Stomach (tissue), 19 donors: ENCODE results near the gene BICRA. TPM values are rescaled to one million over a fixed set of nuclear protein-coding genes. Genes with fewer than 3 reads are reported as not detected.
A peak's percentile ranks its signal among the peaks of the same experiment; 100 is the strongest.

Experiments used
- DNase-seq, 2 donors: peaks; one replicate each; pipeline versions ENCODE4 v3.0.0 to v3.0.0-alpha.2; 2013 to 2019
- H3K27ac ChIP-seq, 5 donors: fragments of 200-600 bp in 4 of 5; sonication (generic) in 4 of 5; one replicate each; pipeline ENCODE4 v1.5.1; 2013 to 2019; ENCODE audit warnings: mild to moderate bottlenecking in 1 of 5, moderate library complexity in 1 of 5
- H3K27me3 ChIP-seq, 3 donors: fragments of 200-600 bp; sonication (generic); one replicate each; pipeline ENCODE4 v1.5.1; 2017 to 2019; ENCODE audit warnings: mixed run types in 1 of 3
- H3K36me3 ChIP-seq, 4 donors: fragments of 200-600 bp; sonication (generic); 1 replicate in 3 of 4; 2 replicates in 1 of 4; pipeline ENCODE4 v1.5.1; 2016 to 2019
- H3K4me1 ChIP-seq, 4 donors: fragments of 200-600 bp; sonication (generic); one replicate each; pipeline ENCODE4 v1.5.1; 2016 to 2019
- H3K4me3 ChIP-seq, 4 donors: fragments of 200-600 bp; sonication (generic) in 3 of 4; one replicate each; pipeline ENCODE4 v1.5.1; 2016 to 2019; ENCODE audit warnings: mild to moderate bottlenecking in 1 of 4
- H3K9me3 ChIP-seq, 4 donors: fragments of 200-600 bp; sonication (generic); one replicate each; pipeline ENCODE4 v1.5.1; 2016 to 2019
- EP300 ChIP-seq: sonication (generic); formaldehyde crosslinking; IDR thresholded peaks from one replicate; pipeline ENCODE4 v1.6.1; 2017; ENCODE audit warnings: antibody characterized with exemption
- POLR2A ChIP-seq, 4 donors: fragments of 450-650 bp; IDR thresholded peaks; one replicate each; pipeline ENCODE4 v1.6.1; 2016; ENCODE audit warnings: antibody characterized with exemption in 4 of 4, control low read depth in 2 of 4, mild to moderate bottlenecking in 1 of 4, moderate library complexity in 1 of 4
- POLR2AphosphoS5 ChIP-seq, 3 donors: sonication (generic); formaldehyde crosslinking; IDR thresholded peaks; one replicate each; pipeline ENCODE4 v1.6.1; 2016; ENCODE audit warnings: antibody characterized with exemption in 3 of 3
- WGBS, 5 donors: extraction: QIAGEN DNeasy Blood & Tissue Kit in 3 of 5; methylation state at CpG; one replicate each; pipeline versions ENCODE4 v1.1.5 to v1.1.7; 2013 to 2018; 5-methylcytosine and 5-hydroxymethylcytosine counted together
- intact Hi-C: fragments of 100-400 bp; cut with DNase I; formaldehyde crosslinking; loops from one replicate; pipeline ENCODE4 v1.15.1; 2023; ENCODE audit warnings: low total_unique reads
- long read RNA-seq, 10 donors: transcript quantifications; one replicate each; lab custom pipeline, GENCODE V29; 2026
- polyA plus RNA-seq, 3 donors: library from polyadenylated mRNA; stranded (reverse); fragments of 200-250 nt; gene quantifications; one replicate each; pipeline ENCODE4 v1.2.3, GENCODE V29; 2013
- total RNA-seq, 5 donors: library from RNA; depleted of rRNA; stranded (reverse); fragments of >200 nt; gene quantifications; one replicate each; pipeline versions ENCODE4 v1.1.0 to v1.2.3, GENCODE V29; 2014 to 2016
- TF ChIP-seq, protein P1 (sequence below), 7 experiments: fragments of 450-650 bp in 4 of 7; fragments of 200-600 bp in 3 of 7; sonication (generic) in 3 of 7; IDR thresholded peaks; one replicate each; pipeline ENCODE4 v1.5.1; 2016 to 2019; ENCODE audit warnings: antibody characterized with exemption in 7 of 7, control low read depth in 2 of 7, mild to moderate bottlenecking in 1 of 7
- donor health status: healthy with polysubstance abuse.
- donor health status: Bipolar disorder and iron deficiency.
- donor health status: healthy.

The BICRA gene
- total RNA-seq: 10 to 100 TPM in 4 of 5 donors, 1 to 10 TPM in 1; 8.3 to 13.4 (median 11.9) TPM
- polyA plus RNA-seq: 1 to 10 TPM; 2.7 to 4.2 (median 2.9) TPM
- long read RNA-seq, donor 1, partial matches to known transcripts: 0 of 6 reads
- long read RNA-seq, donor 1, other reads (novel, unspliced or antisense): 0 of 6 reads
- long read RNA-seq, donor 2, transcript BICRA-203 (1 exons, 3,312 nt): major isoform, 13 of 15 reads
- long read RNA-seq, donor 2, partial matches to known transcripts: 0 of 15 reads
- long read RNA-seq, donor 2, other reads (novel, unspliced or antisense): 0 of 15 reads
- long read RNA-seq, donor 3, transcript BICRA-203 (1 exons, 3,312 nt): major isoform, 10 of 11 reads
- long read RNA-seq, donor 3, partial matches to known transcripts: 0 of 11 reads
- long read RNA-seq, donor 3, other reads (novel, unspliced or antisense): 0 of 11 reads
- long read RNA-seq, donor 4: 0 reads
- long read RNA-seq, donor 5, transcript BICRA-203 (1 exons, 3,312 nt): major isoform, 7 of 8 reads
- long read RNA-seq, donor 5, partial matches to known transcripts: 0 of 8 reads
- long read RNA-seq, donor 5, other reads (novel, unspliced or antisense): 0 of 8 reads
- long read RNA-seq, donor 6, transcript BICRA-203 (1 exons, 3,312 nt): major isoform, 19 of 19 reads
- long read RNA-seq, donor 6, partial matches to known transcripts: 0 of 19 reads
- long read RNA-seq, donor 6, other reads (novel, unspliced or antisense): 0 of 19 reads
- long read RNA-seq, donor 7, transcript BICRA-203 (1 exons, 3,312 nt): major isoform, 13 of 14 reads
- long read RNA-seq, donor 7, partial matches to known transcripts: 0 of 14 reads
- long read RNA-seq, donor 7, other reads (novel, unspliced or antisense): 0 of 14 reads
- long read RNA-seq, donor 8, transcript BICRA-203 (1 exons, 3,312 nt): major isoform, 14 of 15 reads
- long read RNA-seq, donor 8, partial matches to known transcripts: 0 of 15 reads
- long read RNA-seq, donor 8, other reads (novel, unspliced or antisense): 0 of 15 reads
- long read RNA-seq, donor 9, transcript BICRA-203 (1 exons, 3,312 nt): major isoform, 5 of 6 reads
- long read RNA-seq, donor 9, partial matches to known transcripts: 0 of 6 reads
- long read RNA-seq, donor 9, other reads (novel, unspliced or antisense): 0 of 6 reads
- long read RNA-seq, donor 10, partial matches to known transcripts: 0 of 3 reads
- long read RNA-seq, donor 10, other reads (novel, unspliced or antisense): 0 of 3 reads

GRCh38 chr19:47608969-47609905, at the start of gene BICRA:
BICRA (plus strand) TSS chr19:47609134; CDS start chr19:47673575, 64,441 bp downstream.
- Histone ChIP-seq H3K9me3 (no peaks in the 10 kb centered on the region), H3K4me1 (peaks cover 35 to 54% (median 46%) of the 10 kb centered on the region in 4 donors), H3K36me3 (peaks cover 0 to under 1% (median 0%) of the 10 kb centered on the region in 4 donors), H3K27ac (peak within 1 kb of the TSS; percentile 95 to 99 (median 99)), H3K27me3 (no peaks in the 10 kb centered on the region), H3K4me3 (peak within 1 kb of the TSS; percentile 83 to 98 (median 90))
- intact Hi-C loops: no loop called here
- peak; percentile 87 to 96 for DNase-seq
- WGBS, 5 donors: 0 to 1% (median 1%) methylated on average over 31 to 89 of the region's 94 CpGs
- TF ChIP-seq EP300 (no peak), POLR2A (IDR thresholded peaks at IDR 0.05) (no peak), POLR2AphosphoS5 (IDR thresholded peaks at IDR 0.05) (peak; percentile 34 to 55 (median 38))
- TF ChIP-seq, protein P1, sequence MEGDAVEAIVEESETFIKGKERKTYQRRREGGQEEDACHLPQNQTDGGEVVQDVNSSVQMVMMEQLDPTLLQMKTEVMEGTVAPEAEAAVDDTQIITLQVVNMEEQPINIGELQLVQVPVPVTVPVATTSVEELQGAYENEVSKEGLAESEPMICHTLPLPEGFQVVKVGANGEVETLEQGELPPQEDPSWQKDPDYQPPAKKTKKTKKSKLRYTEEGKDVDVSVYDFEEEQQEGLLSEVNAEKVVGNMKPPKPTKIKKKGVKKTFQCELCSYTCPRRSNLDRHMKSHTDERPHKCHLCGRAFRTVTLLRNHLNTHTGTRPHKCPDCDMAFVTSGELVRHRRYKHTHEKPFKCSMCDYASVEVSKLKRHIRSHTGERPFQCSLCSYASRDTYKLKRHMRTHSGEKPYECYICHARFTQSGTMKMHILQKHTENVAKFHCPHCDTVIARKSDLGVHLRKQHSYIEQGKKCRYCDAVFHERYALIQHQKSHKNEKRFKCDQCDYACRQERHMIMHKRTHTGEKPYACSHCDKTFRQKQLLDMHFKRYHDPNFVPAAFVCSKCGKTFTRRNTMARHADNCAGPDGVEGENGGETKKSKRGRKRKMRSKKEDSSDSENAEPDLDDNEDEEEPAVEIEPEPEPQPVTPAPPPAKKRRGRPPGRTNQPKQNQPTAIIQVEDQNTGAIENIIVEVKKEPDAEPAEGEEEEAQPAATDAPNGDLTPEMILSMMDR (IDR thresholded peaks at IDR 0.05): no peak

DNA sequence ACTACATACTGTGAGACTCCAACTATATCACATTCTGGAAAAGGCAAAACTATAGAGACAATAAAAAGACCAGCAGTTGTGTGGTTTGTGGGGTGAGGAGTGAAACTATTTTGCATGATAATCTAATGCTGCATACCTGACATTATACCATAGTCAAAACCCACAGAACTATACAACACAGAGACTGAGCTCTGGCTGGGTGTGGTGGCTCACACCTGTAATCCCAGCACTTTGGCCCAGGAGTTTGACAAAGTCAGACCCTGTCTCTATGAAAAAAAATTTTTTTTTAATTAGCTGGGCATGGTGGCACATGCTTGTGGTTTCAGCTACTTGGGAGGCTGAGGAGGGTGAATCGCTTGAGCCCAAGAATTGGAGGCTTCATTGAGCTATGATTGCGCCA, 47.9 kb upstream of the BICRA start:
- TF ChIP-seq EP300 (no peak), POLR2AphosphoS5 (IDR thresholded peaks at IDR 0.05) (no peak), POLR2A (IDR thresholded peaks at IDR 0.05) (no peak)
- TF ChIP-seq, protein P1 (IDR thresholded peaks at IDR 0.05): no peak
- intact Hi-C loops: no loop called here
- H3K27me3 ChIP-seq: no peaks in the 10 kb centered on the region
- H3K9me3 ChIP-seq: no peaks in the 10 kb centered on the region
- H3K27ac ChIP-seq: no peak overlapping the region
- WGBS, 5 donors: 86 to 97% (median 91%) methylated on average over 2 of the region's 2 CpGs
- H3K4me3 ChIP-seq: no peak overlapping the region
- DNase-seq: no peak
- peaks cover 0 to 13% (median 3%) of the 10 kb centered on the region in 4 donors for H3K4me1 ChIP-seq
- no peaks in the 10 kb centered on the region for H3K36me3 ChIP-seq

DNA sequence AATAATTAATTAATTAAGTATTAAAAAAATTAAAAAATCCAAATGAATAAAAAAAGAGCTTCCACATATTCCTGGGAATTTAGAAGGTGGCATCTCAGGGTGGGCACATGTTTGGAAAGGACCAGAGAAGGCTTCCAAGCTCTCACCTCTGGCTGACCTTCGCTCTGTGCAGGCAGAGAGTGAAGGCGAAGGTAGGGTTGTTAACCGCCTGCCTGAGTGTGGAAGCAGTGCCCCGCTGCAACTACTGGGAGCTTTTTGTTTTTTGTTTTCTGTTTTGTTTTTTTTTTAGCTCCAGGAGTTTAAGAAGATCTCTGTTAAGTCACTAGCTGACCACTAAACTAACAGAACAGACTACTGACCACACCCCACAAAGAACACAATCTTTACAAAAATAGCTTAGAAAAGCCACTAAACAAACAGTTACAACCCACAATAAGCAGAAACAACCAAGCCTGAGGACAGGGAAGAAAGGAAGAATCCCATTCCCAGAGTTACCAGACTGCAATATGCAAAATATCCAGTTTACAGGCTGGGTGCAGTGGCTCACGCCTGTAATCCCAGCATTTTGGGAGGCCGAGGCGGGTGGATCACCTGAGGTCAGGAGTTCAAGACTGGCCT, 47.4 kb upstream of the BICRA start:
- Histone ChIP-seq H3K4me3 (no peak overlapping the region), H3K27me3 (no peaks in the 10 kb centered on the region), H3K4me1 (peaks cover 0 to 13% (median 3%) of the 10 kb centered on the region in 4 donors), H3K36me3 (no peaks in the 10 kb centered on the region), H3K27ac (no peak overlapping the region), H3K9me3 (no peaks in the 10 kb centered on the region)
- no peak for DNase-seq
- WGBS, 5 donors: 83 to 94% (median 88%) methylated on average over 7 of the region's 7 CpGs
- TF ChIP-seq POLR2A (IDR thresholded peaks at IDR 0.05) (no peak), EP300 (no peak), POLR2AphosphoS5 (IDR thresholded peaks at IDR 0.05) (no peak)
- TF ChIP-seq, protein P1 (IDR thresholded peaks at IDR 0.05): no peak
- intact Hi-C loops: no loop called here
